GM19238 (cell line): Measurements from ENCODE around the gene ARMH3.

Experiments
- DNase-seq: peaks from one replicate; pipeline ENCODE4 v3.0.0; 2011; ENCODE audit warnings: low spot score; ENCODE audit not compliant: insufficient read length

ARMH3 gene

GRCh38 chr10:101857802-101858476 is 198.0 kb downstream of the ARMH3 start:
- DNase-seq: no peak

DNA sequence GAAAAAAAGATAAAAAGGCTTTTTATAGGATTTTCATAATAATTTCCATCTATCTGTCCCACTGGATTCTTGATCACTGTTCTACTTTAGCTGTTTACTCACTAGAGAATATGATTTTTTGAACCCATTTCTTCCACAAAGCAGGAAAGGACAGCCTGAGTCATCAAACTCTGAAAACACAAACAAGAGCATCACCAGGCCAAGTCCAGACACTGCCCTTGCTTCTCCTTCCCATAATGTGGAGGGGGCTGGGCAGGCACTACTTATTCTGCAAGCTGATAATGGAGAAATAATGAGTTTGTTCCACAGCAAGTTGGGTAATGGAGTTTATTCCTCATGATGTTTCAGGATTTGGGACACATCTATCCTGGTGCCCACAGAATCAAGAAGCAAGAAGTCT is 199.3 kb downstream of the ARMH3 start:
- DNase-seq: no peak

- no peak for DNase-seq
These were observed 204.4 kb downstream of the ARMH3 start for GRCh38 chr10:101851411-101852116.

- no peak for DNase-seq
These were observed 205.2 kb downstream of the ARMH3 start for GRCh38 chr10:101850749-101851148.

DNA sequence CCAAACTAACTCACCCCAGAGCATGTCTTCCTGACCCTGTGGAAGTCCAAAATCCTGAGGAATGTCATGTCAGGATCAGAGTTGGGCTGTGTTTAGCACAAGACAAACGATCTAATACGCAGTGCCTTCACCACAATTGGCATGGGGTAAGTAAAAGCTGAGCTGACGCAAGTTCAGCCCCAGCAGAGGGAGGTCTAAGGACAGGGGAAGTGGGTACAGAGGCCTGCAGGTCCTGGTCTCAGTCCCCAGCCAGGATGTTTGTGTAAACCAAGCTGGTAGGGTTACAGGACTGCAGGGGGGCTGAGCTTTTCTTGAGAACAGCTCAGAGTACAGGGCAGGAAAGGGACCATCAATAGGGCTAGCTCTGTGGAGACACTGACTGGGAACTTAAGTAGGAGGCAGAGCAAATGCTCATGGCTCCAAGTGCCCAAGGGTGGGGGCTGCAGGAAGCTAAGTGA is 207.1 kb downstream of the ARMH3 start:
- no peak for DNase-seq

- DNase-seq: no peak
These were observed 207.6 kb downstream of the ARMH3 start for GRCh38 chr10:101848408-101848807.

DNA sequence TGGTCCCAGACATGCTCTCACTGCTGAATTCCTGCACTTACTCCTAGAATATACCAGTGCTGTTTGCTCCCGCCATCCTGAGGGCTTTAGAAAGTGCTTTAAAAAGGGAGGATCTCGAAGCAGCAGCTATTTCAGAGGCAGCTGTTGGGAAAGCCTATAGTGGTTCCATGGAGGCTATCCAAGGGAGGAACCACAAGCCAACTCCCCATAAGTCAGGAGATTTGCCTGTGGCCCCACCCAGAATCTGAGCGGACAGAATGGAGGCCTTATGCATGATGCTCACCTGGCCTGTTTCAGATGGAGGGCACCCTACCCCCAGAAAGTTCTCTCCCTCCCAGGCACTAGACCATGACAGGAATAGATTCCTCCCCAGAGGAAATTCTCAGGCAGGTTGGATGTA is 210.1 kb downstream of the ARMH3 start:
- DNase-seq: no peak

GRCh38 chr10:101843032-101844021 is 212.6 kb downstream of the ARMH3 start, which contains the start of gene KCNIP2:
Gene KCNIP2 (minus strand): TSS chr10:101843800. CDS start chr10:101843568, 232 bp downstream.
- DNase-seq: peak; percentile 57

DNA sequence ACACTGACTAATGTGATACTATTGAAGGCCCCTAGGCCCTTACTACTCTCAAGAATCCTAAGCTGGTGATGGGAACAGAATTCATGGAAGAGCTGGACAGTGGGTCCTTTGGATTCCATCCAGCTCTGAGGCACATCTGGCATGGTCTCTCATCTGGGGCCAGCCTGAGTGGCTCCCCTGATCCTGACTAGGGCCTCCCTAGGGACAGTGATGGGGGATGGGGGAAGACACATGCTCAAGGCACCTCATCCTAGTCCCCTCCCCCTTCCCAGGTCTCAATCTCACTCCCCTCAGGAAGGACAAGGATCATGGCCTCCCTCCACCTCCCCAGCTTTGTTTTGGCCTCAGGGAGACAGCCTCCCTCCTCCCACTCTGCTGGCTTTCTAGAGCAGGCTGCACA is 214.1 kb downstream of the ARMH3 start:
- no peak for DNase-seq

- peak; percentile 89 for DNase-seq
These were observed 215.1 kb downstream of the ARMH3 start for GRCh38 chr10:101840741-101841453.

GRCh38 chr10:101840102-101840684 is 215.8 kb downstream of the ARMH3 start:
- no peak for DNase-seq

DNA sequence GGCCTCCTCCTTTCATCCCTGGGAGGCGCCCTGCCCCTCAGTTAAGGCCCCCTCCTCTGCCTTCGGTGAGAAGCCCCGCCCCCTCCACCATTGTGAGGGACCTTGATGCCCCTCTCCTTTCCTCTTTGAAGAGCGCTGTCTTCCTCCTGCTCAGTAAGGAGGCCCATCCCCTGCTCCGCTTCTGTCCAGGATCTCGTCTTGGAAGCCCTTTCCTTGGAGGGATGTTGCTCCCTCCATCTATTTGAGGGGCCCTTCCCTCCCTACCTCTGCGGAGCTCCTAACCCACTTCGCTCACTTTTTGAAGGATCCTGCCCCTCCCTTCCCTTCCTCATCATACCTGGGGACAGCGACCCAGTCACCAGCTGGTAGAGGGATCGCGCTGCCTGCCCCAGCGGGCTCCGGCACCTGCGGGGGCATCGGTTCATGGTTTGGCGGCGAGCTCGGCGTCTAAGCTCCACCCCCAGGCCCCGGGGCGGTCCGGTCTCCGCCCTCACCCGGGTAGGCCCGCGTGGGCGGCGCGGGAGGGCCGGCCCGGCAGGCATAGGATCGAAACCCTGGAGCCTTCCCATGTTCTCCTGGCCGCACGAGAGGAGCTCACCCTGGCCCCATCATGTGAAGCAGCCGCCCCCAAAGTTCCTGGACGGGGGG is 216.4 kb downstream of the ARMH3 start:
- DNase-seq: peak; percentile 63

DNA sequence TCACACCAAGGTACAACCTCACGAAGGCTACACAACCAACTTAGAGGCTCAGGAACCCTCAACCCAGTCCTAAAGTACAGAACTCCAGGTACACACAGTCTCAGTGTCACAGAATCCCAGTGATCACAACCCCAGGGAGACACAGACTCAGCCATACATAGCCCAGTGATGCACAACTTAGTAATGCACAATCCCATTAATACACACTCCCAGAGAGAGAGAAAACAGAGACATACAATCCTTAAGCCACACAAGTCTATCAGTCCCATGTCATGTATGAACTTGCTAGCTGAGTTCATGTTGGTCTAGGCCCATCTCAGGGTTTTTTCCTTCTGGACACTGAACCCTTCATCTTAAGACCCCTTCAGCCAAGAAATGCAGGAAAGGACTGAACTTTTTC is 217.0 kb downstream of the ARMH3 start:
- DNase-seq: no peak

- no peak for DNase-seq
These were observed 217.5 kb downstream of the ARMH3 start for GRCh38 chr10:101838416-101838970.

- DNase-seq: no peak
These were observed 218.2 kb downstream of the ARMH3 start for GRCh38 chr10:101837748-101838147.

DNA sequence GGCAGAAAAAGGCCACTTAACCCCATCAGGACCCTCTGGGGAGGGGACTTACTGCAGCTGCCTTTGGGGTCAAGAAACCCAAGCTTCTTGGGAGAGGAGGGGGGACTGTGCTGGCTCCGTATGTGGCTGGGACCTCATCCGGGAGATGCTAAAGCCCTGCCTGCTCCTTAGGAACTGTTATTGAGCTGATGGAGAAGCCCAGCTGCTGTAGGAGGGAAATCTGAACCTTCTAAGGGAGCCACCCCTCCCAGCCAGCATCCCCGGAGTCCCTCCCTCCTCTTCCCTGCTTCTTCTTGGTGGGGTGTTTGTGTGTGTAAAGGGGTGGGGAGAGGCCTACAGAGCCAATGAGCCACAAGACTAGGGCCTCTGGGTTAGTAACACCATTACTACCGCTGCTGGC is 220.6 kb downstream of the ARMH3 start:
- DNase-seq: no peak

DNA sequence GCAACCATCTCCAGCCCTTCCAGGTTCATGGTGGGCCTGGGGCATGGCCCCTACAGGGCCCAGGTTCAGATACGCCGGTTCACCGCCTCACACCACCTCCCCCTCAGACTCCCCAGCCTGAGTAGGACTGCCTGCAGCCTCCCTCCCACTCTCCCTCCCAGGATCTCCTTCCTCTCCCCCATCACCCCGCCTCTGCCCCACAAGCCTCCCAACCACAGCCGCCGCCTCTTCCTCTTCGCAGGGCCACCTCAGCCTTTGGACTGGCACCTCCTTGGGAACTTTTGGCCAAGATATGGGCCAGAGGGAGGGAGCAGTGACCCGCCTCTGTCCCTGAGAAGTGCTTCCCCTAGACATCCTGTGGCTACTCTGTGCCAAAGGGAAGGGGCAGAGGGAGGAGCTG is 221.6 kb downstream of the ARMH3 start:
- DNase-seq: no peak

GRCh38 chr10:101833466-101833865 is 222.5 kb downstream of the ARMH3 start:
- DNase-seq: no peak

DNA sequence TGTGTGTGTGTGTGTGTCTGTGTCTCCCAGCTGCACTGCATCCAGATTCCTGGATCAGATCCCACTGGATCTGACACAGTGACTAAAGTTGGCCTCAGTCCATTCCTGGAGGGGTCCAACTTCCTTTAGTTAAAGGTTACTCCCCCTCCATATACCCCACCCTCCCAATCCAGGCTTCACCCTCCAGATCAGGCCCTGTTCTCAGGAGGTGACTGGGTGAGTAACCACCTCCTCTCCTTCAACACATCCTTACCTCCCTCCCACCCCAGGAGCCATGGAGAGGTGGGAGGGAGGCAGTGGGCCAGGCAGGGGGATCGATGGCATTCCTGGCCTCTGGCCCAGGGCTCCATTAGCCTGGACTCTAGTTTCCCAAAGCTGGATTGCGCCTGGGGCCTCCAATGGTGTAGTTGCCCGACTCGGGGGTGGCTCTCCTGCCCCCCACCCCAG is 223.6 kb downstream of the ARMH3 start:
- DNase-seq: no peak
